HG03439 (cell line): ENCODE data around the gene MBLAC1.
A peak's percentile ranks its signal among the peaks of the same experiment; 100 is the strongest.

Experiments
- ATAC-seq: cut with Tn5 transposase; IDR thresholded peaks from one replicate; pipeline ENCODE4 v1.9.1; 2021; ENCODE audit warnings: mild to moderate bottlenecking, moderate library complexity; ENCODE audit not compliant: unreplicated experiment

The MBLAC1 gene

GRCh38 chr7:100169147-100169850, 42.5 kb downstream of the MBLAC1 start:
- ATAC-seq, result no peak

- no peak for ATAC-seq
These were observed 43.5 kb downstream of the MBLAC1 start for GRCh38 chr7:100170101-100170897.

- ATAC-seq, result no peak
These were observed 44.4 kb downstream of the MBLAC1 start for GRCh38 chr7:100171087-100171681.

- no peak for ATAC-seq
These were observed 45.1 kb downstream of the MBLAC1 start for GRCh38 chr7:100171840-100172239.

- ATAC-seq, result no peak
These were observed 47.2 kb downstream of the MBLAC1 start for GRCh38 chr7:100173806-100174495.

- no peak for ATAC-seq
These were observed 47.8 kb downstream of the MBLAC1 start for GRCh38 chr7:100174582-100174981.

- ATAC-seq, result no peak
These were observed 48.6 kb downstream of the MBLAC1 start for GRCh38 chr7:100175296-100175935.

GRCh38 chr7:100176096-100177044, 49.6 kb downstream of the MBLAC1 start:
- no peak for ATAC-seq

GRCh38 chr7:100177045-100178001, 50.6 kb downstream of the MBLAC1 start, which contains the start of the genes GPC2 and STAG3:
Gene GPC2, minus strand, starts transcription at chr7:100177381. Its CDS starts 182 bp downstream, at chr7:100177199.
Gene STAG3, plus strand, starts transcription at chr7:100177918. Its CDS starts 2,639 bp downstream, at chr7:100180557.
- peak; percentile 87 for ATAC-seq
